Endometrial microvascular endothelial cells (primary cell): ENCODE data around the gene EIF4H. TPM values are rescaled to one million over a fixed set of nuclear protein-coding genes. Genes with fewer than 3 reads are reported as not detected.
"Not testable (repeated sequence)": the region's sequence is repeated elsewhere in the genome, so short reads cannot be mapped to it uniquely, and the experiment has no call there.

Experiments used
- in situ Hi-C: cut with HindIII; loops from 2 replicates; pipeline ENCODE4 v1.10.0; 2017; ENCODE audit warnings: low sequenced_read_pairs, low pct_unique_long_range_greater_than_20kb; ENCODE audit errors: inconsistent ontology term
- total RNA-seq: library from RNA; depleted of rRNA; stranded (reverse); fragments of >200 nt; gene quantifications from one replicate; pipeline ENCODE4 v1.2.3, GENCODE V29; 2015; ENCODE audit errors: inconsistent ontology term

The EIF4H gene
- total RNA-seq, 1 donor from 2014 or later, result 394 TPM

- in situ Hi-C loops, result no loop called here
Observed at GRCh38 chr7:74216361-74216761, 42.2 kb downstream of the EIF4H start.

GRCh38 chr7:74217455-74218342 is 43.5 kb downstream of the EIF4H start:
- in situ Hi-C loops, result no loop called here

DNA sequence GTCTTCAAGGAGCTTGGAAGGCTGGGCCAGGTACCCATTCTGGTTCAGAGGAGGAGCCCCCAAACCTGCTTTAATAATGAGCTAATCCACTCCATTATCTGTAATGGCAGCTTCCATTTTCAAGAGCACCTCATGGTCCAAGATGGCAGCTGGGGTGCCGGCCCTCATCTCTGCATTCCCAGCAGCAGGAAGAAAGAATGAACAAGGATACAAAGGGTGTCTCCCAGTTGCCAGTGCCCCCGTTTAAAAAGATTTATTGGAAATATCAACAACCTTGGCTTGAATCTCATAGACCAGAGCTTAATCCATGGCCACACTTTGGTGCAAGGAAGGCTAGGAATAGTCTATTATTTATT is 44.2 kb downstream of the EIF4H start:
- in situ Hi-C loops, result no loop called here

DNA sequence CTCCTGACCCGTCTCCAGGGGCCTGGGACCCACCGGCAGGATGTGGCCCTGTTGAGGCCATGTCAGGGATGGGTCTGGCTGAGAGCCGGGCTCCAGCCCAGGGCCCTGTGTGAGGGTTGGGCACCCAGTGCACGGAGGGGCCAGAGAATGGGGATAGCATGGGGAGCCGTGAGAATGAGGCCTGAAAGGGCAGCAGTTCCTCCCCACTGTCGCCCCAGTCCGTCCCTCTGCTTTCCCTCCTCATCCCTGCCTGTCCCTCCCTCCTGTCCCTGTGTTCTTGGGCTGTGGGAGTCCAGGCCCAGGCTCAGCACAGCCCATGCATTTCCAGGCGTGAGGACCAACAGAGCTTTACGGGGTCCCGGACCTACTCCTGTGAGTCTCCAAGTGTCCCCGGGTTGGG is 45.3 kb downstream of the EIF4H start:
- in situ Hi-C loops, result no loop called here

DNA sequence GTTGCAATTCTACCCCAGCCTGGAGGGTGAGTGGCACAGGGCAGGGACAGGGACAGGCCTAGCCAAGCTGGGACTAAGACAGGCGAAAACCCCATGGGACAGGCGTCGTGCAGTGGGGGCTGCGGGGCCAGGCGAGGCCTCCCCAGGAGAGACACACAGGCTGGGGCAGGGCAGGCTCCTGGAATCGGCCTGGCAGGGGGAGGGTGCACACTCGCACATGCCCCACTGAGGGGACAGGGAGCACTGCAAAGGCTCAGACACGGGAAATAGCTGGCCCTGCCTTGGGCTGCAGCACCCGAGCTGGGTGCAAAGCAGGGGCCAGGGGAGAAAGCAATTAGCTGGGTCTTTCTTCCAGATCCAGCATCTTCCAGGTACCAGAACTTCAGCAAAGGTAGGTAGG is 46.1 kb downstream of the EIF4H start:
- in situ Hi-C loops, result no loop called here

GRCh38 chr7:74221713-74222112 is 47.6 kb downstream of the EIF4H start:
- in situ Hi-C loops, result no loop called here

- in situ Hi-C loops, result no loop called here
Observed at GRCh38 chr7:74222851-74223710, 48.9 kb downstream of the EIF4H start.

GRCh38 chr7:74223711-74224510 is 49.8 kb downstream of the EIF4H start:
- in situ Hi-C loops, result no loop called here

DNA sequence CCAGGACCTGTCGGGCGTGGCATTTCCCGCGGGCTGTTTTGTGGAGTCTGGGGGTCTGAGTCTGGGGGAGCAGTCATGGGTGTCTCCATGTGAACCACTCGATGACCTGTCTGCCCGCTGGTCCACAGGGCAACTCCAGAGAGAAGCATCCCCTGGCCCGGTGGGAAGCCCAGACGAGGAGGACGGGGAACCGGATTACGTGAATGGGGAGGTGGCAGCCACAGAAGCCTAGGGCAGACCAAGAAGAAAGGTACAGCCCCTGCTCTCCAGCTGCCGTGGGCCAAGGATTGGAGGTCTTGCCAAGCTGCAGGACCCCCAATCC is 50.3 kb downstream of the EIF4H start:
- in situ Hi-C loops, result no loop called here

DNA sequence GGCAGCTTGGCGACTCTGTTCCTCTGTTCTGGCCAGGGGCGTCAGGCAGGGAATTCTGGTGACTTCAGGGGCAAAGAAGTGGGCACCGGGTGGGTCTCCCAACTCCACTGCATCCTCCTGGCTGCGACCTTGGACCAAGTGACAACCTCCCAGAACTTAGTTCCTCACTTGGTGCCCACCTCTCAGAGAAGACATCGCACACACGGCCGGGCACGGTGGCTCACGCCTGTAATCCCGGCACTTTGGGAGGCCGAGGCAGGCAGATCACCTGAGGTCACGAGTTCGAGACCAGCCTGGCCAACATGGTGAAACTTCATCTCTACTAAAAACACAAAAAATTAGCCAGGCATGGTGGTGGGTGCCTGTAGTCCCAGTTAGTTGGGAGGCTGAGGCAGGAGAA is 50.8 kb downstream of the EIF4H start:
- in situ Hi-C loops, result not testable (repeated sequence)

DNA sequence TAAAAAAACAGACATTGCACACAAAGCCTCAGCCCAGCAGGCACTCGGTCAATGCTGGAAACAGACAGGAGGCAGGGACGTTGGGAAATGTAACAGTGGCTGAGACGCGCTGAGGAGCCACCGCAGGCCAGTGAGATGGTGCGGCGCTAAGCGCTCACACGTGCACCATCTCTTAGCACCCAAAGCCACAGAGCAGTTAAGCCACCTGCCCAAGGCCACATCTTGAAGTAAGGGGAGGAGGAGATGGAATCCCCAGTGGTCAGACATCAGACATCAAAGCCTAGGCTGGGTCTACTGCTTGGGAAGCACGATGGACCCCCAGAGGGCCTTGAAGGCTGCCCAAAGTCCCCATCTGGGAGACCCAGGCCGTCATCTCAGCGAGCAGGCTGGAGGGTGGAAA is 51.2 kb downstream of the EIF4H start:
- in situ Hi-C loops, result no loop called here

DNA sequence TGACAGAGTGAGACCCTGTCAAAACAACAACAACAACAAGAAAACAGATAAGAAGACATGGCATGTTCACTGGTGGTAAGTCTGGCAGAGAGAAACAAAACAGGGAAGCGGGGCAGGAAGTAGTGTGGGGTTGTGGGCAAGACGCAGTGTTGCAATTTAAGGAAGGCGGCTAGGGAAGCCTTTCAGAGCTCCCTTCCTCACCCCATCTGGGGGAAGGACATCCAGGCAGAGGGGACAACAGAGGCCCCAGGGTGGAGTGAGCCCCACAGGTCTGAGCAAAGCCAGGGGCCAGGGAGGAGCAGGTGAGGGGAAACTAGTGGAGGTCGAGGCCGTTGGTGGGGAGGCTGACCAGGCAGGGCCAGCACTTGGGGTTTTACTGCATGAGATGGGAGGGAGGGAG is 52.5 kb downstream of the EIF4H start:
- in situ Hi-C loops, result no loop called here

DNA sequence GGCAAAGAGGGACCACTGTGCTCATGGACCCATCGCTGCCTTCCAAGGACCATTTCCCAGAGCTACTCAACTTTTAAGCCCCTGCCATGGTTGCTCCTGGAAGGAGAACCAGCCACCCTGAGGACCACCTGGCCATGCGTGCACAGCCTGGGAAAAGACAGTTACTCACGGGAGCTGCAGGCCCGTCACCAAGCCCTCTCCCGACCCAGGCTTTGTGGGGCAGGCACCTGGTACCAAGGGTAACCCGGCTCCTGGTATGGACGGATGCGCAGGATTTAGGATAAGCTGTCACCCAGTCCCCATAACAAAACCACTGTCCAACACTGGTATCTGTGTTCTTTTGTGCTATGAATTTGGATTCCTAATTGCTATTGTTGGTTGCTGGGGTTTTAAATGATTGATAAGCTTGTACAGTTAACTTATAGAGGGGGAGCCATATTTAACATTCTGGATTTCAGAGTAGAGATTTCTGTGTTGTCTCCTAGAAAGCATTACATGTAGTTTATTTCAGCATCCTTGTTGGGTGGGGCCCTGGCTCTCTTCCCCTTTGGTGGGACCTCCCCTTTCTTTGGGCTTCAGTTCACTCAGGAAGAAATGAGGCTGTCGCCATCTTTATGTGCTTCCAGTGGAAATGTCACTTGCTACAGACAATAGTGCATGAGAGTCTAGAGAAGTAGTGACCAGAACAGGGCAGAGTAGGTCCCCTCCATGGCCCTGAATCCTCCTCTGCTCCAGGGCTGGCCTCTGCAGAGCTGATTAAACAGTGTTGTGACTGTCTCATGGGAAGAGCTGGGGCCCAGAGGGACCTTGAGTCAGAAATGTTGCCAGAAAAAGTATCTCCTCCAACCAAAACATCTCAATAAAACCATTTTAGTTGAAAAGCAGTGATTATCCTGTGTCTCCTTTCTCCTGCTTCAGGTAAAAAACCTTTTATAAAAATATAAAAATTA is 55.1 kb downstream of the EIF4H start:
- in situ Hi-C loops, result no loop called here

DNA sequence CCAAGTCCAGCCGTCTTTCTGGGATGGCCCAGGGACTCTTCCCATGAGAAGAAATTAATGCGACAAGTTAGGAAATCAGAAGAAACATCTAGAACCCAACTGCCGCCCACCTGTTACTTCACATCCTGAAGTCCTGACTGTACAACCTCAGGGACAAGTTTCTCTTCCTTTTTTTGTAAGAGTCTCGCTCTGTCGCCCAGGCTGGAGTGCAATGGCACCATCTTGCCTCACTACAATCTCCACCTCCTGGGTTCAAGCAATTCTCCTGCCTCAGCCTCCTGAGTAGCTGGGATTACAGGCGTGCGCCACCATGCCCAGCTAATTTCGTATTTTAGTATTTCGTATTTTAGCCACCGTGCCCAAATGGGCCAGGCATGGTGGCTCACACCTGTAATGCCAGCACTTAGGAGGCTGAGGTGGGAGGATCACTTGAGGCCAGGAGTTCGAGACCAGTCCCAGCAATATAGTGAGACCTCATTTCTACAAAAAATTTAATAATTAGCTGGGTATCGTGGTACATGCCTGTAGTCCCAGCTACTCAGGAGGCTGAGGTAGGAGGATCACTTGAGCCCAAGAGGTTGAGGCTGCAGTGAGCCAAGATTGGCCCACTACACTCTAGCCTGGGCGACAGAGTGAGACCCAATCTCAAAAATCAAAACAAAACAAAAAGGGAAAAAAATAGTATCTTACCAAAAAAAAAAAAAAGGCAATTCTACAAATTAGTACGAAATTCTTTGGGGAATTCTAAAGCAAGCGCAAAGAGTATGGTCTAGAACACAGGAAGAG is 56.5 kb downstream of the EIF4H start:
- in situ Hi-C loops, result no loop called here

DNA sequence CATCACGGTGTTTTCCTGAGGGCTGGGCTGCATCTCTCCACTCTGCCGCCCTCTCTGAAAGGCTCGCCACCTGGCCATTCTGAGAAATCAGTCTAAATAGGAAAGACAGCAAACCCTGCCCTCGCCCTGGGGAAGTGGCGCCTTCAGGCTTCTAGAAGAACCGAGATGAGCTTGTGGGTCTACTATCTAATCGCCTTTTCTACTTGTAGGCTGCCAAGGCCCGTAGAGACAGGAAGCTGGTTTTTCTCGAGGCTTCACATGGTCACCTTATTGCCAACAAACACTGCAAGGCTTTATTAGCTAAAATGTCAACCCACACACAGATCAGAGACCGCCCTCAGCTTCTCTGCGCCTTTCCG is 57.1 kb downstream of the EIF4H start:
- in situ Hi-C loops, result no loop called here

DNA sequence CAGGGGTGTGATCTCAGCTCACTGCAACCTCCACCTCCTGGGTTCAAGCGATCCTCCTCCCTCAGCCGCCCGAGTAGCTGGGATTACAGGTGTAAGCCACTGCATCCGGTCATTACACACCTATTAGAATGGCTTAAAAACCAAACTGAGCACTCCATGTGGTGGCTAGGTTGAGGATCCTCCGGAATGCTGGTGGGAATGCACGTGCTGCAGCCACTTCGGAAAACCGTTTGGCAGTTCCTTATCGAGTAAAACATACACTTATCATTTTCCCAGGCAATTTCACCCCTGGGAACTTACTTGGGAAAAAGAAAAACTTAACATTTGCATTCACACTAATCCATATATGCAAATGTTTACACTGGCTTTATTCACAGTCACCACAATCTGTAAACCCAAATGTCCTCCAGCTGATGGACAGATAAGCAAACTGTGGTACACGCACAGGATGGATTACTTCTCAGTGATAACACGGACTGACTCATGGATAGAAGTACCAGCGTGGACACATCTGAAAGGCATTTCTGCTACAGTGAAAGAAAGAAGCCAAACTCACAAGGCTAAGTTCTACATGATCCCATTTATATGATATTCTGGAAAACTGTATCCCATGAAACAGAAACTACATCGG is 59.6 kb downstream of the EIF4H start:
- in situ Hi-C loops, result no loop called here

- in situ Hi-C loops, result no loop called here
Observed at GRCh38 chr7:74235518-74236268, 61.5 kb downstream of the EIF4H start.
